Measurements from ENCODE around the gene FAM135A.

Gene FAM135A

GRCh38 chr6:70398783-70399728 lies 14.3 kb upstream of the FAM135A start:
- Histone ChIP-seq H3K27ac (ENCODE audit: low read length) (no peak overlapping the region), H3K4me3 (ENCODE audit: low read length) (no peak overlapping the region), H3K27me3 (ENCODE audit: insufficient read depth, low read length) (no peaks in the 10 kb centered on the region), H3K4me1 (ENCODE audit: insufficient read depth, low read length) (no peaks in the 10 kb centered on the region), H3K36me3 (ENCODE audit: insufficient read depth, low read depth, low read length) (no peaks in the 10 kb centered on the region), H3K9ac (ENCODE audit: low read depth, low read length) (no peak overlapping the region), H3K9me3 (ENCODE audit: insufficient read depth, low read depth, low read length) (no peaks in the 10 kb centered on the region)

GRCh38 chr6:70404658-70405057 lies 8.7 kb upstream of the FAM135A start:
- H3K9ac ChIP-seq (ENCODE audit: low read depth, low read length) = no peak overlapping the region
- H3K27me3 ChIP-seq (ENCODE audit: insufficient read depth, low read length) = no peaks in the 10 kb centered on the region
- H3K27ac ChIP-seq (ENCODE audit: low read length) = no peak overlapping the region
- no peaks in the 10 kb centered on the region for H3K36me3 ChIP-seq (ENCODE audit: insufficient read depth, low read depth, low read length)
- no peaks in the 10 kb centered on the region for H3K4me1 ChIP-seq (ENCODE audit: insufficient read depth, low read length)
- H3K9me3 ChIP-seq (ENCODE audit: insufficient read depth, low read depth, low read length) = no peaks in the 10 kb centered on the region
- H3K4me3 ChIP-seq (ENCODE audit: low read length) = no peak overlapping the region

- Histone ChIP-seq H3K36me3 (ENCODE audit: insufficient read depth, low read depth, low read length) (no peaks in the 10 kb centered on the region), H3K27ac (ENCODE audit: low read length) (no peak overlapping the region), H3K27me3 (ENCODE audit: insufficient read depth, low read length) (no peaks in the 10 kb centered on the region), H3K9me3 (ENCODE audit: insufficient read depth, low read depth, low read length) (no peaks in the 10 kb centered on the region), H3K9ac (ENCODE audit: low read depth, low read length) (no peak overlapping the region), H3K4me1 (ENCODE audit: insufficient read depth, low read length) (no peaks in the 10 kb centered on the region; the same call in 1 of the 2 replicates), H3K4me3 (ENCODE audit: low read length) (no peak overlapping the region)
Measured at GRCh38 chr6:70409216-70409615, 4.1 kb upstream of the FAM135A start.

DNA sequence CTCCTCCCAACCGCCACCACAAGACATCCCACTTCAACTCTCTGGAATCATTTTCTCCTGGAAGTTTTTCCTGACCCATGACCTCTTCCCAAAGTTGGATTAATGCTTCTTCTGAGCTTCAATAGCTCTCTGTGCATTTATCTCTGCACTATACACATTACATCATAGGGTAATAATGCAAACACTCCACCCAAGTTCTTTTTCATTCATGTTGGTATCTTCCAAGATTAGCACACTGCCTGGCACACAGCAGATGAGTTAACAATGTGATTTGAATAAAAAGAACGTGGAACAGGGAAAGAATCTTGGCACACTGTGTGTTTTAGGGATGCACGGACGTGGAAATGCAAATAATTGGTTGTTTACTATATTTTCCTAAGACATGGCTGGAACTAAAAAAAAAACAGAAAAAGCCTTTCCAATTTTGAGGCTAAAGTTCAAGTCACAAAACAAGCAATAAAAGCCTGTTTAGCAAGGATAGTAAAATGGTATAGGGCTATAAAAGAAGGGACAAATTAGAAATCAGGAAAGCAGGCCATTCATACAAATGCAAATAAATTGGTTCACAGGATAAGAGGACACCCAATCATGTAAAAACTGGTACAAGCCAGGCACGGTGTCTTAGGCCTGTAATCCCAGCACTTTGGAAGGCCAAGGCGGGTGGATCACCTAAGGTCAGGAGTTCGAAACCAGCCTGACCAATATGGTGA lies 1.6 kb upstream of the FAM135A start:
- Histone ChIP-seq H3K27ac (ENCODE audit: low read length) (no peak overlapping the region), H3K9ac (ENCODE audit: low read depth, low read length) (no peak overlapping the region), H3K9me3 (ENCODE audit: insufficient read depth, low read depth, low read length) (no peaks in the 10 kb centered on the region), H3K27me3 (ENCODE audit: insufficient read depth, low read length) (no peaks in the 10 kb centered on the region), H3K36me3 (ENCODE audit: insufficient read depth, low read depth, low read length) (peaks cover 3% of the 10 kb centered on the region; the same call in 1 of the 2 replicates), H3K4me3 (ENCODE audit: low read length) (peak overlapping the region; percentile 86; the same call in 1 of the 2 replicates), H3K4me1 (ENCODE audit: insufficient read depth, low read length) (no peaks in the 10 kb centered on the region; the same call in 1 of the 2 replicates)

DNA sequence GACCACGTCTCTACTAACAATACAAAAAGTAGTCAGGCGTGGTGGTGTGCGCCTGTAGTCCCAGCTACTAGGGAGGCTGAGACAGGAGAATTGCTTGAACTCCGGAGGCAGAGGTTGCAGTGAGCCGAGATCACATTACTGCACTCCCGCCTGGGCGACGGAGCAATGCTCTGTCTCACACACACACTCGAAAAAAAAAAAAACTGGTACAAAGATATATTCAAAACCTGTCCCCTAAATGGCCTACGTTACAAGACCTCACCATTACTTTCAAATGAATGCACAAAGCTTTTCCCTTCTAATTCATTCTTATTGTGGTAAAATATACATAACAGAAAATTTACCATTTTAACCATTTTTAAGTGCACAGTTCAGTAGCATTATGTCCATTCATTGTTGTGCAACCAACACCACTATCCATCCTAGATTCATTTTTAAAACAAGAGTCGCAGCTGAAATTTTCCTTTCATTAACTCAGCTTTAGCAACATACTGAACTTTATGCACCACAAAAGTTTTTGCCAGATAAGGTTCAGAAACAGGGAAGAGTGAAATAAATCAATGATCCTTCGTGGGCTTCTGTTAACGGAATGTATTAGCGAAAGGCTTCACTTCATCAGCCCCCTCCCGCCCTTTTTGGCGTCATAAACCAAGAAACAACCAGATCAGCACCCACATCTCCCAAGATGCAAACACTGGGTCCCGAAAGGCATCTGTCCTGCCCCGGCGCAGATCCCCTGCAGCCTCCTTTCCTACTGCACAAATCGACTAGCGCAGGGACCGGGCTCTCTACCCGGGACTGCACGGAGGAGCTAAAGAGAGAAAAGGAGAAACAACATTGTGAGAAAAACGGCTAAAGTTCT lies 825 bp upstream of the FAM135A start:
- peak overlapping the region; percentile 82 for H3K27ac ChIP-seq (ENCODE audit: low read length)
- H3K36me3 ChIP-seq (ENCODE audit: insufficient read depth, low read depth, low read length) = peaks cover 6% of the 10 kb centered on the region
- H3K4me1 ChIP-seq (ENCODE audit: insufficient read depth, low read length) = no peaks in the 10 kb centered on the region; the same call in 1 of the 2 replicates

DNA sequence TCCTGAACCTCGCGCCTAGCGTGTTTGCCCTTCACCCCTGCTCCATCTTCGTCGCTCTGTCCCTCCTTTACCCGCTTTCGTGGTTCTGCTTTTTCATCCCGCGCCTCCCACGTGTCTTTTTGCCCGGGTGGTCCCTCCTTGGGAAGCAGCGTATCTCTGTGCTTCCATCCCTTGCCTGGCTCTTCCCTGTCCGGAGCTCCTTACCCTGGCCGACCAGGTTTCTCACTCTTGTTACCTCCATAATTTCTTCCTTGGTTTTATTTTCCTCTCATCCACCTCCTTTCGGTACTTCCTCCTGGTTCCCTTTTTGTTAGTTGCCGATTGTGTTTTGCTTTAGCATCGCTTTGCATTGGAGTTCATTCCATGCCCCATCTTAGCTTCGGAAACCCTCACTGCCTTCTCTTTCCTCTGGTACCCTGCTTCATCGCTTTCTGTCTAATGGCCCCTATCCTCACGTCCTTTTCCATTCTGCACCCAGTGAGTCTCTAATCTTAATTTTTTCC lies 735 bp downstream of the FAM135A start:
- H3K9ac ChIP-seq (ENCODE audit: low read depth, low read length) = peak overlapping the region; percentile 84

More for the DNA sequence above, 825 bp upstream of the FAM135A start:
- H3K9me3 ChIP-seq (ENCODE audit: insufficient read depth, low read depth, low read length) = no peaks in the 10 kb centered on the region
- H3K4me3 ChIP-seq (ENCODE audit: low read length) = peak overlapping the region; percentile 86
- H3K9ac ChIP-seq (ENCODE audit: low read depth, low read length) = peak overlapping the region; percentile 95
- H3K27me3 ChIP-seq (ENCODE audit: insufficient read depth, low read length) = no peaks in the 10 kb centered on the region

DNA sequence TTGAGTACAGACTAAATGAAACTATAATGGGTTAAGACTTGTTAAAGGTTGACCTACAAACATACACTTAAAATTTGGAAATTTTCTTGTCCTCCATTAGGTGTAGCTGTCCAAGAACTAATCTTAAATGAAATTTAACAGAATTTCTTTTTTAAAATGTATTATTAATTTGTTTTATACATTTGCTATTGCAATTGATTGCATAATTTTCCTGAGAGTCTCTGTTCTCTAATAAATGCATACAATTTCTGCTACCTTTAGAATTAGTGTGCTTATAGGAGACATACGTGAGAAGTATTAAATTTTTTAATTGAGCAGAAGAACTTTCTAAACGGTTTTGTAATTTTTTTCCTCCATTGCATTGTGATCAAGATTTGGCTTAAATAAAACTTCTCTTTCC lies 1.5 kb downstream of the FAM135A start:
- no peaks in the 10 kb centered on the region for H3K27me3 ChIP-seq (ENCODE audit: insufficient read depth, low read length)
- no peak overlapping the region for H3K27ac ChIP-seq (ENCODE audit: low read length)
- no peaks in the 10 kb centered on the region; the same call in 1 of the 2 replicates for H3K4me1 ChIP-seq (ENCODE audit: insufficient read depth, low read length)
- H3K36me3 ChIP-seq (ENCODE audit: insufficient read depth, low read depth, low read length) = peaks cover 26% of the 10 kb centered on the region
- no peaks in the 10 kb centered on the region for H3K9me3 ChIP-seq (ENCODE audit: insufficient read depth, low read depth, low read length)
- H3K4me3 ChIP-seq (ENCODE audit: low read length) = peak overlapping the region; percentile 94
- H3K9ac ChIP-seq (ENCODE audit: low read depth, low read length) = peak overlapping the region; percentile 84; the same call in 1 of the 2 replicates

More for the DNA sequence above, 735 bp downstream of the FAM135A start:
- Histone ChIP-seq H3K4me3 (ENCODE audit: low read length) (peak overlapping the region; percentile 94), H3K27me3 (ENCODE audit: insufficient read depth, low read length) (no peaks in the 10 kb centered on the region), H3K36me3 (ENCODE audit: insufficient read depth, low read depth, low read length) (peaks cover 21% of the 10 kb centered on the region), H3K4me1 (ENCODE audit: insufficient read depth, low read length) (no peaks in the 10 kb centered on the region; the same call in 1 of the 2 replicates), H3K27ac (ENCODE audit: low read length) (peak overlapping the region; percentile 10), H3K9me3 (ENCODE audit: insufficient read depth, low read depth, low read length) (no peaks in the 10 kb centered on the region)

- Histone ChIP-seq H3K9ac (ENCODE audit: low read depth, low read length) (peak overlapping the region; percentile 8; the same call in 1 of the 2 replicates), H3K9me3 (ENCODE audit: insufficient read depth, low read depth, low read length) (no peaks in the 10 kb centered on the region), H3K27me3 (ENCODE audit: insufficient read depth, low read length) (no peaks in the 10 kb centered on the region), H3K4me1 (ENCODE audit: insufficient read depth, low read length) (no peaks in the 10 kb centered on the region; the same call in 1 of the 2 replicates), H3K4me3 (ENCODE audit: low read length) (peak overlapping the region; percentile 94), H3K36me3 (ENCODE audit: insufficient read depth, low read depth, low read length) (peaks cover 28% of the 10 kb centered on the region), H3K27ac (ENCODE audit: low read length) (no peak overlapping the region)
Measured at GRCh38 chr6:70415247-70415646, 1.9 kb downstream of the FAM135A start.

- Histone ChIP-seq H3K27ac (ENCODE audit: low read length) (no peak overlapping the region), H3K4me1 (ENCODE audit: insufficient read depth, low read length) (no peaks in the 10 kb centered on the region; the same call in 1 of the 2 replicates), H3K36me3 (ENCODE audit: insufficient read depth, low read depth, low read length) (peaks cover 30% of the 10 kb centered on the region), H3K9me3 (ENCODE audit: insufficient read depth, low read depth, low read length) (no peaks in the 10 kb centered on the region), H3K27me3 (ENCODE audit: insufficient read depth, low read length) (no peaks in the 10 kb centered on the region), H3K4me3 (ENCODE audit: low read length) (peak overlapping the region; percentile 94; the same call in 1 of the 2 replicates), H3K9ac (ENCODE audit: low read depth, low read length) (peak overlapping the region; percentile 8; the same call in 1 of the 2 replicates)
Measured at GRCh38 chr6:70415660-70416059, 2.4 kb downstream of the FAM135A start.

DNA sequence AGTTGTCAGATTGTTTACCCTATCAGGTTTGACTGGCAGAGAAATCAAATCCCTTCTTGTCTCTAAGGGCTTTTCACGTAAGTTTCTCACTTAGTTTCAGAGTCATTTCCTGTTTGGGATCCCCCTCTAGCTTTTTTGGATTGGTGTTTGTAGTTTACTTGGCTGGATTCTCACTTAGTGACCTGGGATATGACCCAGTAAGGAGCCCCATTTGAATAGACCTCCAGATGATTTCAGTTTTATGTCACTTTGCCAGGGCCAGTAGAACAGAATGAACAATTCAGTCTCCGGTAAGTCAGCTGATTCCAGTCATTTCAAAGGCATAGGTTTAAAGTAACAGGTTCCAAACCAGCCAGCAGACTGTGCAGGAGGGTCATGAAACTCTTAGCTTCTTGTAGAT lies 8.2 kb downstream of the FAM135A start:
- Histone ChIP-seq H3K27ac (ENCODE audit: low read length) (no peak overlapping the region), H3K36me3 (ENCODE audit: insufficient read depth, low read depth, low read length) (peaks cover 45% of the 10 kb centered on the region), H3K9me3 (ENCODE audit: insufficient read depth, low read depth, low read length) (no peaks in the 10 kb centered on the region)

More for the DNA sequence above, 8.2 kb downstream of the FAM135A start:
- H3K4me1 ChIP-seq (ENCODE audit: insufficient read depth, low read length) = 0 out of 2 replicates have a peak, but pooled peaks cover 5% of the 10 kb centered on the region
- H3K4me3 ChIP-seq (ENCODE audit: low read length) = no peak overlapping the region
- no peak overlapping the region for H3K9ac ChIP-seq (ENCODE audit: low read depth, low read length)
- no peaks in the 10 kb centered on the region for H3K27me3 ChIP-seq (ENCODE audit: insufficient read depth, low read length)

Measured in iPS-20b (cell line).